Measurements from ENCODE around the gene CHRNA9.

- TF ChIP-seq CTCF (IDR thresholded peaks at IDR 0.05), result no peak
- TF ChIP-seq POLR2A (IDR thresholded peaks at IDR 0.05), result no peak
Measured at GRCh38 chr4:40300371-40301162, 34.6 kb upstream of the CHRNA9 start.
